ENCODE results near the gene SNAPC4. TPM values are rescaled to one million over a fixed set of nuclear protein-coding genes. Genes with fewer than 3 reads are reported as not detected.
"Not testable (repeated sequence)": the region's sequence is repeated elsewhere in the genome, so short reads cannot be mapped to it uniquely, and the experiment has no call there.

Gene SNAPC4
- total and polyA plus RNA-seq, 8 donors: 5.8 to 14.2 (median 11.3) TPM

- ATAC-seq (no peak), DNase-seq (no peak)
- H3K36me3 ChIP-seq: peaks cover 0 to 66% of the 10 kb centered on the region in 2 donors
- no peak overlapping the region for H3K27ac ChIP-seq
- no peaks in the 10 kb centered on the region for H3K27me3 ChIP-seq
- no peaks in the 10 kb centered on the region for H3K4me1 ChIP-seq
- H3K4me3 ChIP-seq: no peak overlapping the region
- no peaks in the 10 kb centered on the region for H3K9me3 ChIP-seq
- TF ChIP-seq CTCF (IDR thresholded peaks at IDR 0.05): no peak
- intact Hi-C loops (cut with DNase I): no loop called here
Observed at GRCh38 chr9:136429683-136430491, 29.9 kb upstream of the SNAPC4 start.

- no peak for TF ChIP-seq CTCF (IDR thresholded peaks at IDR 0.05)
- DNase-seq: no peak
- intact Hi-C loops (cut with DNase I): no loop called here
- H3K4me1 ChIP-seq: no peaks in the 10 kb centered on the region
- H3K36me3 ChIP-seq: peaks cover 0 to 73% of the 10 kb centered on the region in 2 donors
- H3K27ac ChIP-seq: no peak overlapping the region
- no peaks in the 10 kb centered on the region for H3K27me3 ChIP-seq
- H3K9me3 ChIP-seq: no peaks in the 10 kb centered on the region
- no peak for ATAC-seq
- H3K4me3 ChIP-seq: no peak overlapping the region
Observed at GRCh38 chr9:136429075-136429628, 29.2 kb upstream of the SNAPC4 start.

GRCh38 chr9:136426787-136427186 is 26.8 kb upstream of the SNAPC4 start:
- ATAC-seq: no peak
- H3K27ac ChIP-seq: no peak overlapping the region
- TF ChIP-seq CTCF (IDR thresholded peaks at IDR 0.05): no peak
- H3K4me3 ChIP-seq: no peak overlapping the region
- no peaks in the 10 kb centered on the region for H3K27me3 ChIP-seq
- intact Hi-C loops (cut with DNase I): no loop called here
- no peaks in the 10 kb centered on the region for H3K9me3 ChIP-seq
- H3K36me3 ChIP-seq: peaks cover 4 to 76% of the 10 kb centered on the region in 2 donors
- DNase-seq: peak in 1 of 4 donors; percentile 69
- H3K4me1 ChIP-seq: no peaks in the 10 kb centered on the region

- peaks cover 4 to 83% of the 10 kb centered on the region in 2 donors for H3K36me3 ChIP-seq
Observed at GRCh38 chr9:136425367-136425766, 25.4 kb upstream of the SNAPC4 start.

GRCh38 chr9:136424750-136425362 is 24.9 kb upstream of the SNAPC4 start:
- Histone ChIP-seq H3K4me1 (no peaks in the 10 kb centered on the region), H3K27ac (no peak overlapping the region), H3K36me3 (peaks cover 4 to 83% of the 10 kb centered on the region in 2 donors), H3K9me3 (no peaks in the 10 kb centered on the region), H3K4me3 (no peak overlapping the region), H3K27me3 (no peaks in the 10 kb centered on the region)
- TF ChIP-seq CTCF (IDR thresholded peaks at IDR 0.05): no peak
- DNase-seq (peak in 1 of 4 donors; percentile 67), ATAC-seq (no peak)
- intact Hi-C loops (cut with DNase I): no loop called here

More at GRCh38 chr9:136425367-136425766, 25.4 kb upstream of the SNAPC4 start:
- DNase-seq; H3K9me3 ChIP-seq; H3K4me3 ChIP-seq; H3K27me3 ChIP-seq; H3K4me1 ChIP-seq; intact Hi-C loops (cut with DNase I); H3K27ac ChIP-seq: not testable (repeated sequence)
- ATAC-seq: peak; percentile 70

All from left lung (tissue), 10 donors.